ENCODE measurements around the gene GLRA3.
A peak's percentile ranks its signal among the peaks of the same experiment; 100 is the strongest.
"Not testable (repeated sequence)": the region's sequence is repeated elsewhere in the genome, so short reads cannot be mapped to it uniquely, and the experiment has no call there.

Gene GLRA3

GRCh38 chr4:174672276-174672675 lies 156.8 kb downstream of the GLRA3 start:
- DNase-seq (ENCODE audit: insufficient read length, low spot score) = no peak
- FAIRE-seq = peak; percentile 28

GRCh38 chr4:174669270-174669669 lies 159.8 kb downstream of the GLRA3 start:
- peak; percentile 72 for FAIRE-seq

GRCh38 chr4:174665799-174666198 lies 163.2 kb downstream of the GLRA3 start:
- no peak for DNase-seq (ENCODE audit: insufficient read length, low spot score)
- FAIRE-seq = no peak

More at GRCh38 chr4:174669270-174669669, 159.8 kb downstream of the GLRA3 start:
- peak; percentile 67 for DNase-seq (ENCODE audit: insufficient read length, low spot score)

GRCh38 chr4:174663216-174663615 lies 165.8 kb downstream of the GLRA3 start:
- DNase-seq (ENCODE audit: insufficient read length, low spot score) = no peak
- FAIRE-seq = no peak

- no peak for FAIRE-seq
- DNase-seq (ENCODE audit: insufficient read length, low spot score) = no peak
Observed at GRCh38 chr4:174658246-174658645, 170.8 kb downstream of the GLRA3 start.

GRCh38 chr4:174657472-174657871 lies 171.6 kb downstream of the GLRA3 start:
- FAIRE-seq = no peak
- DNase-seq (ENCODE audit: insufficient read length, low spot score) = no peak

GRCh38 chr4:174654634-174655033 lies 174.4 kb downstream of the GLRA3 start:
- FAIRE-seq (peak; percentile 20), DNase-seq (ENCODE audit: insufficient read length, low spot score) (no peak)

GRCh38 chr4:174650711-174651355 lies 178.2 kb downstream of the GLRA3 start:
- no peak for FAIRE-seq
- DNase-seq (ENCODE audit: insufficient read length, low spot score) = no peak

GRCh38 chr4:174648812-174649211 lies 180.2 kb downstream of the GLRA3 start:
- no peak for FAIRE-seq
- no peak for DNase-seq (ENCODE audit: insufficient read length, low spot score)

GRCh38 chr4:174646326-174646725 lies 182.7 kb downstream of the GLRA3 start:
- FAIRE-seq = no peak

GRCh38 chr4:174640146-174640545 lies 188.9 kb downstream of the GLRA3 start:
- DNase-seq (ENCODE audit: insufficient read length, low spot score) (no peak), FAIRE-seq (no peak)

More at GRCh38 chr4:174646326-174646725, 182.7 kb downstream of the GLRA3 start:
- DNase-seq (ENCODE audit: insufficient read length, low spot score) = no peak

GRCh38 chr4:174635732-174636131 lies 193.3 kb downstream of the GLRA3 start:
- DNase-seq (ENCODE audit: insufficient read length, low spot score) (no peak), FAIRE-seq (no peak)

GRCh38 chr4:174633399-174633798 lies 195.6 kb downstream of the GLRA3 start:
- FAIRE-seq = no peak
- DNase-seq (ENCODE audit: insufficient read length, low spot score) = no peak

- DNase-seq (ENCODE audit: insufficient read length, low spot score) (peak; percentile 19), FAIRE-seq (no peak)
Observed at GRCh38 chr4:174631901-174632758, 196.9 kb downstream of the GLRA3 start.

- not testable (repeated sequence) for DNase-seq (ENCODE audit: insufficient read length, low spot score); FAIRE-seq
Observed at GRCh38 chr4:174629907-174630450, 199.1 kb downstream of the GLRA3 start.

- FAIRE-seq (no peak), DNase-seq (ENCODE audit: insufficient read length, low spot score) (no peak)
Observed at GRCh38 chr4:174629265-174629664, 199.8 kb downstream of the GLRA3 start.

- DNase-seq (ENCODE audit: insufficient read length, low spot score) = no peak
Observed at GRCh38 chr4:174628191-174628590, 200.9 kb downstream of the GLRA3 start.

GRCh38 chr4:174627473-174627872 lies 201.6 kb downstream of the GLRA3 start:
- DNase-seq (ENCODE audit: insufficient read length, low spot score) (no peak), FAIRE-seq (no peak)

More at GRCh38 chr4:174628191-174628590, 200.9 kb downstream of the GLRA3 start:
- no peak for FAIRE-seq

GRCh38 chr4:174626342-174627008 lies 202.6 kb downstream of the GLRA3 start:
- DNase-seq (ENCODE audit: insufficient read length, low spot score) (no peak), FAIRE-seq (no peak)

- DNase-seq (ENCODE audit: insufficient read length, low spot score) = no peak
- no peak for FAIRE-seq
Observed at GRCh38 chr4:174616661-174617060, 212.4 kb downstream of the GLRA3 start.

- no peak for DNase-seq (ENCODE audit: insufficient read length, low spot score)
- FAIRE-seq = no peak
Observed at GRCh38 chr4:174613979-174614378, 215.1 kb downstream of the GLRA3 start.

Data from HTR-8/SVneo (cell line).